OCI-LY7 (cell line): ENCODE measurements around the gene APOL1. TPM values are rescaled to one million over a fixed set of nuclear protein-coding genes. Genes with fewer than 3 reads are reported as not detected.

Experiments used
- BruUV-seq: library from RNA; stranded (reverse); fragments of 400-500 nt; replicated peaks from 2 replicates; lab custom pipeline; 2021; lab: Mats Ljungman, UMichigan
- CTCF ChIA-PET: fragments of 300-600 bp; sonication (Branson Sonifier 250); formaldehyde crosslinking; loops from one replicate; lab custom pipeline; 2022; ENCODE audit warnings: antibody characterized with exemption; ENCODE audit not compliant: unreplicated experiment; lab: Charles Lee
- POLR2A ChIA-PET: fragments of 300-600 bp; sonication (Branson Sonifier 250); formaldehyde crosslinking; loops from one replicate; lab custom pipeline; 2022; ENCODE audit warnings: antibody characterized with exemption; lab: Charles Lee
- DNase-seq: peaks from one replicate; pipeline ENCODE4 v3.0.0-alpha.2; 2015; ENCODE audit warnings: low spot score
- H2AFZ ChIP-seq: fragments of 200-600 bp; sonication (generic), shearing (Covaris generic); 2 replicates; pipeline ENCODE4 v1.6.1; 2014; ENCODE audit warnings: mild to moderate bottlenecking, antibody characterized with exemption, low read length, moderate library complexity
- H3K27ac ChIP-seq: fragments of 200-600 bp; sonication (generic); 2 replicates; pipeline ENCODE4 v1.5.1; 2014; ENCODE audit warnings: mixed run types, low read depth, mild to moderate bottlenecking, moderate library complexity, low read length, inconsistent platforms; ENCODE audit not compliant: poor library complexity, severe bottlenecking
- H3K36me3 ChIP-seq: fragments of 200-600 bp; sonication (generic); 2 replicates; pipeline ENCODE4 v1.6.1; 2014; ENCODE audit warnings: mild to moderate bottlenecking, antibody characterized with exemption, low read length, moderate library complexity, mixed read lengths; ENCODE audit not compliant: insufficient read depth
- H3K4me1 ChIP-seq: fragments of 200-600 bp; sonication (generic); 2 replicates; pipeline ENCODE4 v1.5.1; 2014; ENCODE audit warnings: mild to moderate bottlenecking, low read length; ENCODE audit not compliant: insufficient read depth, poor library complexity, severe bottlenecking
- H3K4me2 ChIP-seq: fragments of 200-600 bp; sonication (generic); 2 replicates; pipeline ENCODE4 v1.6.1; 2014; ENCODE audit warnings: mild to moderate bottlenecking, low read length
- H3K4me3 ChIP-seq: fragments of 200-600 bp; sonication (generic); 2 replicates; pipeline ENCODE4 v1.5.1; 2014; ENCODE audit warnings: mild to moderate bottlenecking, low read depth, low read length; ENCODE audit not compliant: poor library complexity, severe bottlenecking
- H3K79me2 ChIP-seq: fragments of 200-600 bp; sonication (generic); 2 replicates; pipeline ENCODE4 v1.6.1; 2016; ENCODE audit warnings: low read depth, mild to moderate bottlenecking, low read length, moderate library complexity, mixed read lengths; ENCODE audit not compliant: insufficient read depth
- H3K9me2 ChIP-seq: fragments of 200-600 bp; sonication (generic); 2 replicates; pipeline ENCODE4 v1.6.1; 2016; ENCODE audit warnings: mild to moderate bottlenecking, low read length, mixed read lengths; ENCODE audit not compliant: insufficient read depth
- H3K9me3 ChIP-seq: fragments of 200-600 bp; sonication (generic); 2 replicates; pipeline ENCODE4 v1.6.1; 2014; ENCODE audit warnings: mild to moderate bottlenecking, mixed run types, low read length, mixed read lengths
- H4K20me1 ChIP-seq: fragments of 200-600 bp; sonication (generic); 2 replicates; pipeline ENCODE4 v1.6.1; 2014; ENCODE audit warnings: mild to moderate bottlenecking, antibody characterized with exemption, low read length, moderate library complexity, mixed read lengths; ENCODE audit not compliant: insufficient read depth
- EZH2phosphoT487 ChIP-seq: fragments of 200-600 bp; sonication (generic); IDR thresholded peaks from 2 replicates; pipeline ENCODE4 v1.6.1; 2018; ENCODE audit warnings: low read depth, borderline replicate concordance, mild to moderate bottlenecking, mixed run types, antibody characterized with exemption, low read length, moderate library complexity, mixed read lengths
- intact Hi-C: fragments of 100-400 bp; cut with micrococcal nuclease; formaldehyde crosslinking; loops from one replicate; pipeline ENCODE4 v1.10.0; 2022; ENCODE audit not compliant: unreplicated experiment
- total RNA-seq, 2 experiments: library from RNA; depleted of rRNA in 1 of 2; stranded (reverse); fragments of >200 nt in 1 of 2; shearing (Covaris generic) in 1 of 2; gene quantifications; 2 replicates each; pipeline ENCODE4 v1.2.3, GENCODE V29; 2014 to 2022
- TF ChIP-seq, protein P1 (sequence below): fragments of 200-600 bp; sonication (generic); conservative IDR thresholded peaks from 2 replicates; pipeline ENCODE4 v1.5.1; 2014; ENCODE audit warnings: mild to moderate bottlenecking, antibody characterized with exemption, low read length, moderate library complexity, mixed read lengths

The APOL1 gene
- total RNA-seq, 2 experiments from 2014 or later = 0.42 to 0.47 TPM

DNA sequence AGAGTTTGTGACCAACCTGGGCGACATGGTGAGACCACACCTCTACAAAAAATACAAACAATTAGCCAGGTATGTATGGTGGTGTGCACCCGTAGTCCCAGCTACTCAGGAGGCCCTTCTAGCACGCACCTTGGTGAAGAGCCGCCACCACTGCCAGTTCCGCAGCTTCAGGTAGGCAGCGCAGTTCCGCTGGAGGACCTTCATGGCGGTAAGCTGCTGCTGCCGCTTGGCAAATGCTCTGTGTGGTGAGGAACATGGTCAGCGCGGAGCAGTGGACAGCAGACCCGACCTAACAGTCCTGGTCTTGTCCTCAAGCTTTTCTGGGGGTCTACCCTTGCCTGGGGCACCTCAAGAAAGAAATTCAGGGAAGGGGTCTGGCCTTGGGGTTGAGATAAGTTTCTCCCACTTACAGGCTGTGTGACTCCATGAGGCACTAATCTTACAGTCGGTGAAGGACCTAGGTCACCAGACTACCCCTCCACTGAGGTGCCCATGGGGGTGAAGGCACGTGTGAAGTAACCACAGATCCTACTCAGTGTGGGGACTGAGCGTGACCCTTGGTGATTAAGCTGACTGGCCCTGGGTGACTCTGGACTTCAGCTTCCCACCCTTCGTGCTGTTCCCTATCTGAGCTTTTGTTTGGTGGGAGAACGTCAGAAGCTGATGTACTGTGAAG lies 49.6 kb downstream of the APOL1 start:
- no peak overlapping the region for H2AFZ ChIP-seq
- DNase-seq = no peak
- no peaks in the 10 kb centered on the region for H3K4me1 ChIP-seq
- peaks cover 97% of the 10 kb centered on the region for H3K36me3 ChIP-seq
- H3K9me2 ChIP-seq = no peaks in the 10 kb centered on the region
- H3K27ac ChIP-seq = no peak overlapping the region
- no TSS peak for BruUV-seq
- no peak overlapping the region for H3K4me3 ChIP-seq
- ChIA-PET POLR2A (no interaction called here), CTCF (interaction anchor here (1.4 kb wide), 1 partner anchor 168 kb away, joined by 6 read pairs; no protein-coding TSS in a partner anchor)
- intact Hi-C loops = loop anchor here (5.0 kb wide), 1 partner anchor 85 kb away; the partner anchor contains the start of gene MYH9
- H3K9me3 ChIP-seq = no peaks in the 10 kb centered on the region
- H3K4me2 ChIP-seq = no peak overlapping the region
- H3K79me2 ChIP-seq = no peaks in the 10 kb centered on the region
- H4K20me1 ChIP-seq = 0 out of 2 replicates have a peak, but pooled peaks cover 5% of the 10 kb centered on the region
- TF ChIP-seq EZH2phosphoT487 = no peak
- TF ChIP-seq, protein P1, sequence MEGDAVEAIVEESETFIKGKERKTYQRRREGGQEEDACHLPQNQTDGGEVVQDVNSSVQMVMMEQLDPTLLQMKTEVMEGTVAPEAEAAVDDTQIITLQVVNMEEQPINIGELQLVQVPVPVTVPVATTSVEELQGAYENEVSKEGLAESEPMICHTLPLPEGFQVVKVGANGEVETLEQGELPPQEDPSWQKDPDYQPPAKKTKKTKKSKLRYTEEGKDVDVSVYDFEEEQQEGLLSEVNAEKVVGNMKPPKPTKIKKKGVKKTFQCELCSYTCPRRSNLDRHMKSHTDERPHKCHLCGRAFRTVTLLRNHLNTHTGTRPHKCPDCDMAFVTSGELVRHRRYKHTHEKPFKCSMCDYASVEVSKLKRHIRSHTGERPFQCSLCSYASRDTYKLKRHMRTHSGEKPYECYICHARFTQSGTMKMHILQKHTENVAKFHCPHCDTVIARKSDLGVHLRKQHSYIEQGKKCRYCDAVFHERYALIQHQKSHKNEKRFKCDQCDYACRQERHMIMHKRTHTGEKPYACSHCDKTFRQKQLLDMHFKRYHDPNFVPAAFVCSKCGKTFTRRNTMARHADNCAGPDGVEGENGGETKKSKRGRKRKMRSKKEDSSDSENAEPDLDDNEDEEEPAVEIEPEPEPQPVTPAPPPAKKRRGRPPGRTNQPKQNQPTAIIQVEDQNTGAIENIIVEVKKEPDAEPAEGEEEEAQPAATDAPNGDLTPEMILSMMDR = no peak

DNA sequence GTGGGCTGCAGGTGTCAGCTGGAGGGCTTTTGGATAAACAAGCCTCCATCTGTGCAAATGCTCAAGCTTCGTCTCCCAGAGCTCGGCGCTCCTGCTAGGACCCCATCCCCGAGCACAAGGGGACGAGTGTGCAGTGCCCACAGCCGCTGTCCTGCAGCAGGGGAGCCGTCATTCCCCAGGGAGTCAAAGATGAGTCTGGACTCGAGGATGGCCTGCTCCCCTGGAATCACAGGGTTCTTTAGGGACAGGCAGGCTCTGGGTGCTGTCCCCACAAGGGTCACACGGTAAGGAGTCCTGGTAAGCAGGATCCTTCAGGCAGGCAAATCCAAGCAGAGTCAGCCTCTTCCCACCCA lies 50.2 kb downstream of the APOL1 start:
- Histone ChIP-seq H3K27ac (no peak overlapping the region), H3K4me1 (no peaks in the 10 kb centered on the region), H3K79me2 (no peaks in the 10 kb centered on the region), H3K36me3 (peaks cover 96% of the 10 kb centered on the region), H3K4me3 (no peak overlapping the region), H2AFZ (no peak overlapping the region), H3K9me2 (no peaks in the 10 kb centered on the region), H3K9me3 (no peaks in the 10 kb centered on the region), H4K20me1 (0 out of 2 replicates have a peak, but pooled peaks cover 5% of the 10 kb centered on the region), H3K4me2 (no peak overlapping the region)
- ChIA-PET CTCF (interaction anchor here (1.4 kb wide), 1 partner anchor 168 kb away, joined by 6 read pairs; no protein-coding TSS in a partner anchor), POLR2A (no interaction called here)
- TF ChIP-seq EZH2phosphoT487 = no peak
- TF ChIP-seq, protein P1 = no peak
- no TSS peak for BruUV-seq
- intact Hi-C loops = loop anchor here (5.0 kb wide), 1 partner anchor 84 kb away; the partner anchor contains the start of gene MYH9
- DNase-seq = no peak

DNA sequence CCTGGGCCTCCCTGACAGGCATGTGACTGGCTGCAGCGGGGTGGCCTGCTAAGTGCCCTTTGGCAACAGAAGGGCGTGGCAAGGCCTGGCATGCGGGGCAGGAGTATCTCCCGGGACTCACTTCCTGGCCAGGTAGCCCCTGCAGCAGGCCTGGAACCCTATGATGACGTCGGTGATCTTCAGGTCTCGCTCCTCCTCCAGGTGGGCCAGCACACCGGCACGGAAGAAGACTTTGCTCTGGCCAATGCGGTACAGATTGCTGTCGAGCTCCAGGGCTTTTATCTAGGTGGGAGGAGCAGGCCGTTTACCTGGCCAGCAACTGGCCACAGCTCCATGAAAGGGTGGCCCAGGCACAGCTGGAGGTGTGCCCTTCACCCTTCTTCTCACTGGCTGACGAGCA lies 50.9 kb downstream of the APOL1 start:
- no peak overlapping the region for H3K4me3 ChIP-seq
- intact Hi-C loops = loop anchor here (5.0 kb wide), 1 partner anchor 83 kb away; the partner anchor contains the start of gene MYH9
- H3K36me3 ChIP-seq = peaks cover 96% of the 10 kb centered on the region
- DNase-seq = no peak
- no peaks in the 10 kb centered on the region for H3K79me2 ChIP-seq
- H3K9me2 ChIP-seq = no peaks in the 10 kb centered on the region
- H4K20me1 ChIP-seq = 0 out of 2 replicates have a peak, but pooled peaks cover 5% of the 10 kb centered on the region
- no peaks in the 10 kb centered on the region for H3K9me3 ChIP-seq
- no peak for TF ChIP-seq EZH2phosphoT487
- TF ChIP-seq, protein P1 = no peak
- no peaks in the 10 kb centered on the region for H3K4me1 ChIP-seq
- no peak overlapping the region for H2AFZ ChIP-seq
- CTCF ChIA-PET = interaction anchor here (0.6 kb wide), 1 partner anchor 10 kb away, joined by 3 read pairs; no protein-coding TSS in a partner anchor
- no peak overlapping the region for H3K4me2 ChIP-seq
- POLR2A ChIA-PET = no interaction called here
- no TSS peak for BruUV-seq
- H3K27ac ChIP-seq = no peak overlapping the region
